ENCODE measurements around the gene CH25H.
"Not testable (repeated sequence)": the region's sequence is repeated elsewhere in the genome, so short reads cannot be mapped to it uniquely, and the experiment has no call there.

Gene CH25H

DNA sequence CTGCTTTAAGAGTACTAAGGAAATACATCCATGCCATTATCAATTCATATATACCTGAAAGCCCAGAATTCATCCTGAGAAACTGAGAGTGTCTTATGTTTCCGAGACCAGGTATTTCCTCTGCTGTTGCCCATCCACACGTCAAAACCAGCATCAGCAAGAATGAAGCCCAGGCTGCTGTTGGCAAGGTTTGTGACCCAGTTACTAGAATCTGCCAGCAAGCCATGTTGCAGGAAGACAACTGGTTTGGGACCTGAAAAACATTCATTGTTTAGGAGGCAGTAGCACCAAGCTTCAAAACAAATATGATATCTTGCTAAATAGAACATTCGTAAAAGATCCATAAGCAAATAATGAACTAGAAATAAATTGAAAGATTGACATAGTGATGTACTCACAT lies 21.0 kb upstream of the CH25H start:
- DNase-seq: no peak

DNA sequence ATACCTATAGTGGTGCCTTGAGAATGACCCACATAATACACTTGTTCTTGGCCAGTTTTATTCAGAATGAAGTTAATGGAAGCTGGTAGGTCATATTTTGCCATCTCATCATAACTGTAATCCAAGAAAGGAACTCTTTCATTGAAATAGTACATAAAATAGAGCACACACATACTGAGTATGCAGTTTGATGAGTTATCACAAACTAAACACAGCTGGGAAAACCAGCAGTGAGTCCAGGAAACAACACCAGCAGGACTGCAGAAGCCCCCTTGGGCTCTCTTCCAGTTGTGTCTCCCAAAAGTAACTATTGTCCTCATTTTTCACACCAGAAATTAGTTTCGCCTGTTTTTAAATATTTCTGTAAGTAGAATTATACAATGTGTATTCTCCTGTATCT lies 19.8 kb upstream of the CH25H start:
- DNase-seq: no peak

GRCh38 chr10:89224739-89225443 lies 17.8 kb upstream of the CH25H start:
- DNase-seq: no peak

DNA sequence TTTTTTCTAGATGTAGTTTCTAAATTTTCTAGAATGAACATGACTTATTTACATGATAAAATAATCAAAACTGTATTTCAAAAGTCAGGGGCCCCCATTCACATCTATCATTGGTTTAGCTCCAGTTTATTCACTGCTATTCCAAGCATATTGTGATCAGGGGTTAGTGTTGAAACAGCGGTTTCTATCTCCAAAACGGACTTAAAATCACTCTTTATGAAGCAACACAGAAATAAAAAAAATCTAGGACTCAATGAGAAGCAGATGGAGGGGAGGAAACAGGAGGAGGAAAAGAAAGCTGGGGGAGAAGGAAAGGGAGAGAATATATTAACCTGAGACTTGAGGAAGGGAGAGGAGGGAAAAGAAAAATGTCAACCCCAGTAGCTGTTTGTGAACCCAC lies 14.8 kb upstream of the CH25H start:
- no peak for DNase-seq

- no peak for DNase-seq
These were observed 12.5 kb upstream of the CH25H start for GRCh38 chr10:89219513-89220218.

DNA sequence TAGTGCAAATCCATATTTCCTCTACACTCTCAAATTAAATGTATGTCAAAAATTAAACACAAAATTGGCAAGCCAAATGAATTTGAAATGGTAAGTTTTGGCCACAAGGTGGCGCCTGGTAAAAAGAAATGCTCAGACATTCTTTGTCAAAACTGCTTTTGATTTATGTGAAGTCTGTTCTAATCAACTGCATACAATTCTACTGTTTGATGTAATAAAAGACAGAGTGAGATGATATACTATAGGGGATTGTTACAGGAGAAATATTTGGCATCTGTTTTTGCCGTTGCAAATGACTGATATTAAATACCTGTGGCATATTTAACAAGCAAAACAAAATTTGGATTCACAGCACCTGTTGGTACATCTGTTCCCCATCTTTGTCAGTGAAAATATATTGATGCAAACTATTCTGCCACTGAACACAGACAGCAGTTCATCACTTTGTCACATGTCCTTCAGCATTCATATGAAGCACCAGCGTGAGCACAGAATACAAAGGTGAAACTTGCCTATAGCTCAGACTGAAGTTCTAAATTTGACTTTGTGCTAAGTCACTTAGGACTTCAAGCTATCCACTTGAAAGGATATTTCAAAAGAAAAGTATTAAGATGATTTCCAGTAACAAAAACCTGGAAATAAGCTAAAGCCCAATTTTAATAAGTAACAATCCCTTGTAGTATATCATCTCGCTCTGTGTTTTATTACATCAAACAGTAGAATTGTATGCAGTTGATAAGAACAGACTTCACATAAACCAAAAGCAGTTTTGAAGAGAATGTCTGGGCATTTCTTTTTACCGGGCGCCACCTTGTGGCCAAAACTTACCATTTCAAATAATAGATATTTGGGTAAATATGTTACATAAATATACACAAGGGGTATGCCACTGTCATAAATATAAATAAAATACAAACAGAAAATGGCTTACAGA lies 10.2 kb upstream of the CH25H start:
- DNase-seq: peak; percentile 18 to 47 (median 35)

- no peak for DNase-seq
These were observed 8.9 kb upstream of the CH25H start for GRCh38 chr10:89216056-89216455.

DNA sequence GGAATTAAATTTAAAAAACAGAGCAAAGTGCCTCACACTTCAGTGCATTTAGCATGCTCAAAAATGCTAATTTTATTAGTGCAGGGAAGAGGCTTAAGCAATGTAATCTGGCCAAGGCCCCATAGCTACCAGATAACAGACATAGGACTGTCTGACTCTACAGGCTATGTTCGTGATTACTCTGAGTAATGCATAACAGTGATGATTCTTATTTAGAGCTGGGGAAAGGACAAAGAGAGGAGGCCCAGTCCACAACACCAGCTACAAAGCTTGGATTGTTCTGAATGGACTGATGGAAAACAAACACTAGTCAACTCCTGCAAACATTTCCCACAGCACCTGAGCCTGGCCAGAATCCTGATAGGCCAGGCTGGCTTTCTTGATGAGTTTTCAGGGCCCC lies 8.4 kb upstream of the CH25H start:
- DNase-seq: no peak

GRCh38 chr10:89214566-89215165 lies 7.5 kb upstream of the CH25H start:
- no peak for DNase-seq

DNA sequence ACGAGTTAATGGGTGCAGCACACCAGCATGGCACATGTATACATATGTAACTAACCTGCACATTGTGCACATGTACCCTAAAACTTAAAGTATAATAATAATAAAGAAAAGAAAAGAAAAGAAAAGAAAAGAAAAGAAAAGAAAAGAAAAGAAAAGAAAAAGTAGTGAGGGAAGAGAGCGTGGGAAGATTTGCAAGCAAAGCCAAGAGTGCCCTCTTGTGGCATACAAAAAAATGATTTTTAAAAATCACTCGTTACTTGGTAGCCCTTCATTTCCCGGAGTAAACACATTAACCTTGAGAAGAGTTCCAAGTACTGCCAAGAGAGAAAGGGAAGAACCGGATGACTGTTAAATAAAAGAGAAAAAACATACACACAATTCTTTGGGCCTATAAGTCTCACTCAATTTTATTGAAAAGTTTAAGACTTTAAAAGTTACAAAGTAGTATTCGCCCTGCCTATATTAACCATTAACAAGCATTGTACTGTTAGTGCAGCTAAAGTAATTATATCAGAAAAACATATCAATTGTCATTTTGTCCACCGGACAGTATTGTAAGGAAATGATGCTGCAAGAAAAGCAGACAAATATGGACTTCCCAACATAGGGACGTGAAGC lies 6.2 kb upstream of the CH25H start:
- DNase-seq: no peak

GRCh38 chr10:89210794-89211425 lies 3.8 kb upstream of the CH25H start:
- no peak for DNase-seq

DNA sequence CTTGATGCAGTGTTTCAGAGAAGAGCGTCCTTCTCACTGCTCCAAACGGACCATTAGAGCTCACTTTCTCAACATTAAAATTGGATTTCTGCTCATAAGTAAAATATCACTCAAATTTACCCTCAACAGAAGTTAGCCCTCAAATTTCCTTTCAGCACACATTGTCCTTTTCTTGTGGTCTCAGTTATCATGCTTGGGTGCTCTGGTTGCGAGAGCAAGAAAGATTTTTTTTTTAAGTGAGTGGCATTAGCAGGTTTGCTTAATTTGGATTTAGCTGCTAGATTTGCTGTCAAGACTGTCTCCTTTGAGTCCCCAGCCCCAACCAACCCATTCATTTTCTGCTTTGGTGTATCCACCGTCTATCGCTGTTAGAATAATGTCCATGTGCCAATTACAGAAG lies 2.6 kb upstream of the CH25H start:
- DNase-seq: no peak

GRCh38 chr10:89207801-89208551 lies 859 bp upstream of the CH25H start:
- no peak for DNase-seq

- peak in 1 of 4 experiments; percentile 9 for DNase-seq
These were observed 526 bp downstream of the CH25H start for GRCh38 chr10:89206402-89207180.

GRCh38 chr10:89204621-89205185 lies 2.4 kb downstream of the CH25H start:
- no peak for DNase-seq

- no peak for DNase-seq
These were observed 3.9 kb downstream of the CH25H start for GRCh38 chr10:89203237-89203636.

- DNase-seq: no peak
These were observed 5.1 kb downstream of the CH25H start for GRCh38 chr10:89202033-89202425.

DNA sequence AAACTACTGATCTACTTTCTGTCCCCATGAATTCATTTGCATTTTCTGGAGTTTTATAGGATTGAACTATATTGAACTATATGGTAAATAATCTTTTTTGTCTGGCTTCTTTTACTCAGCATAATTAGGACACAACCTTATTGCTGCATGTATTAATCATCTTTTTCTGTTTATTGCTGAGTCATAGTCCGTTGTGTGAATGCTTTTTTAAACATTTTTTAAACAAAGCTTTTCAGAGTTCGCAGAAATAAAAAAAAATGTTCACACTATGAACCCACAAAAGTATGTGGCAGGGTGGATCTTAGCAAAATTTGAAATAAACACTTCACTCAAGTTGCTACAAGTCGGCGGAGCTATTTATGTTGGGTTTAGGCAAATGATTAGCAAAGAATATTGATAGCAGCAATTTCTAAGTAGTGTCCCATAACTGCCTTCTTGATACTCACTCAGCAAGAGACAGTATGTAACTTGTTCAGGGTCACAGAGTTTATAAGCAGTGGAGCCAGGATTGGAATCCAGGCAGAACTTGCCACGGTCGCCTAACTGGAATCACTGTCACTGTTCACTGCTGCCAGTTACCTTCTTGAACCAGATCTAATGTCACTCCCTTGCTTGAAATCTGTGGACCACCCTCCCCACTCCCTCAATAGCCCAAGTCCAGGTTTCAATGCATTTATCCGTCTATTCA lies 5.6 kb downstream of the CH25H start:
- no peak for DNase-seq

GRCh38 chr10:89197473-89197872 lies 9.6 kb downstream of the CH25H start:
- no peak for DNase-seq

DNA sequence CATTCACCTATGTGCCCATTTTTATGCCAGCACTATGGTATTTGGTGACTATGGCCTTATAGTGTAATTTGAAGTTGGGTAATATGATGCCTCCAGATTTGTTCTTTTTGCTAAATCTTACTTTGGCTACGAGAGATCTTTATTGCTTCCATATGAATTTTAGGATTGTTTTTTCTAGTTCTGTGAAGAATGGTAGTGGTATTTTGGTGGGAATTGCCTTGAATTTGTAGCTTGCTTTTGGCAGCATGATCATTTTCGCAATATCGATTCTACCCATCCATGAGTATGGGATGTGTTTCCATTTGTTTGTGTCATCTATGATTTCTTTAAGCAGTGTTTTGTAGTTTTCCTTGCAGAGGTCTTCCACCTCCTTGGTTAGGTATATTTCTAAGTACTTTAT lies 15.8 kb downstream of the CH25H start:
- not testable (repeated sequence) for DNase-seq
